Stimulated activated CD8-positive, alpha-beta memory T cell treated with anti-CD3 and anti-CD28 coated beads, Interleukin-15, amount 100 ng/mL, for 1 hour (primary cell): ENCODE measurements around the gene GRAMD1B.

Experiments
- DNase-seq: peaks from one replicate; pipeline ENCODE4 v3.0.0-alpha.2; 2020; ENCODE audit warnings: low read depth

The GRAMD1B gene

DNA sequence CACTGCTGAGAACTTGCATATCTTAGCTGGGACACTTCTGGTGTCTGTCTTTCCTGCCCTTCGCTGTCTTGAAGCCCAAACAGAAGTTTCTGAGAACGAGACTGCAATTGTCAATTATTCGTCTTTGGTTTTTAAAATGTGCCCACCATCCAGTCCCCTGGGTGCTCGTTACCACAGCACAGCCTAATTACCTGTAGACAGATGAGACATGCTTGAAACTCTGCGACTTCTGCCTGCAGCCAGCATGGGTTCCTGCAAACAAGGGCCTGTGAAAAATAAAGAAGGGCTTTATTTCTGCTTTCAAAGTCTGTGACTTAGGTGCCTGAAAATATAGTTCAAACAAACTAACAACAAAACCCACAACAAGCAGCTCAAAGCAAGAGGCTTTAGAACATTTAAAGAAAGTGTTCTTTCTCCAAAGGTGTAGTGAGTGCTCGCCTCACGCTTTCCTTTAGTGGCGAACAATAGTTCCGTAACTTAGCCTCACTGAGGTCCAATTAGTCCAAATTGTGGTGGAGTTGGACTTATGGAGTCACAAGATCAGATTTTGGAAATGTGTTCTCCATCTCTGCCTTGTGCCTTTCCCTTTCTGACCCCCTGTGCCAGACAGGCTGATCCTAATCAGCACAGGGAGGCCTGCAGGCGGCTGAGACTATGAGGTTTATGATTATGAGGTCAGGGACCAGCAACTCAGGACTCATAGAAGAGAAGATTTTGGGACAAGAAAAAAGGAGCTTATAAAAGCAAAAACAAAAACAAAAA, 20.4 kb upstream of the GRAMD1B start:
- DNase-seq = no peak

DNA sequence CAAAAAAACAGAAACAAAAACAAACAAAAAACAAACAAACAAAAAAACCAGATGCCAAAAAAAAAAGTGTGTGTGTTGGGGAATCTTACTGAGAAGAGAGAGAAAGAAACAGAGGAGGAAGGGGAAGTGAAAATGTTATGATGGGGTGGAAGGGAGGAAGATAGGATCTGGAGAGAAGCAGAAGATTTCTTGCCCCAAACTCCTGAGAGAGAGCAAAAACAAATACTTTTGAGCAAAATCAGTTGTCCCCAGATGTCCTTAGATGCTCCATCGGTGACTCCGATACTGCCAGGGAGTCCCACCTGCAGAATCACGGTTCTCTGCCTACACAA, 19.9 kb upstream of the GRAMD1B start:
- no peak for DNase-seq

DNA sequence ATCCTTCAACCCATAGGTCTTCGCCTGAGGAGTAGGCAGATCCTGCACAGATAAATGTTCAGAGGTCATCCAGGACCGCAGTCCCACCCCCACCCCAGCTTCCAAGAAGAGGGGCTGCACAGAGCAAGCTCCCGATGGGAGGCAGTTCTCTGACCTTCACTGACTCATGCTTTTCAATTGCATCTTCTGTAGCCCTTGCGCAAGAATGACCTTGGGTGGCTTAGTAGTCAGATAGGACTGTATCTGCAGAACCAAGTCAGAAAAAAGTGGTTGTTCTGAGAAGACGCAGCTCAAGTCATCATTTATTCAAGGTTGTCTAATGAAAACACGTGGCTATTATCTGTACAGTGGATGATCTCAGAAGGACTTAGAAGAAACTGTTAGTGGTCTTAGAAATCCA, 16.4 kb upstream of the GRAMD1B start:
- DNase-seq = no peak

DNA sequence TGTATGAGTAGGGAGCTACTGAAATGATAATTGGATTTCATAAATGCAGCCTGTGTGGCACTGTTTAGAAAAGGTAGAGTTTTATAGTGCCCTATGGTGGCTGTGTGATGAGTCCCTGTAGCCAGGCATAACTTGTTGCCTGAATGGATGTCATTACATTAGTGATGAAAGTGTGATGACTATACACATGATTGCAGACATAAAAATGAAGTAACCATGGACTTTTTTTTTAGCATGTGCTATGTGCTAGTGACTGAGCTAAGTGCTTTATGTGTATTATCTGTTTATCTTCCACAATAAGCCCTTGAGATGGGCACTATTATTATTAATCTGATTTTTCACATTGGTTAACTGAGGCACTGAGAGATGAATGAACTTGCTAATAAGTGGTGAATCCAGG, 13.5 kb upstream of the GRAMD1B start:
- no peak for DNase-seq

DNA sequence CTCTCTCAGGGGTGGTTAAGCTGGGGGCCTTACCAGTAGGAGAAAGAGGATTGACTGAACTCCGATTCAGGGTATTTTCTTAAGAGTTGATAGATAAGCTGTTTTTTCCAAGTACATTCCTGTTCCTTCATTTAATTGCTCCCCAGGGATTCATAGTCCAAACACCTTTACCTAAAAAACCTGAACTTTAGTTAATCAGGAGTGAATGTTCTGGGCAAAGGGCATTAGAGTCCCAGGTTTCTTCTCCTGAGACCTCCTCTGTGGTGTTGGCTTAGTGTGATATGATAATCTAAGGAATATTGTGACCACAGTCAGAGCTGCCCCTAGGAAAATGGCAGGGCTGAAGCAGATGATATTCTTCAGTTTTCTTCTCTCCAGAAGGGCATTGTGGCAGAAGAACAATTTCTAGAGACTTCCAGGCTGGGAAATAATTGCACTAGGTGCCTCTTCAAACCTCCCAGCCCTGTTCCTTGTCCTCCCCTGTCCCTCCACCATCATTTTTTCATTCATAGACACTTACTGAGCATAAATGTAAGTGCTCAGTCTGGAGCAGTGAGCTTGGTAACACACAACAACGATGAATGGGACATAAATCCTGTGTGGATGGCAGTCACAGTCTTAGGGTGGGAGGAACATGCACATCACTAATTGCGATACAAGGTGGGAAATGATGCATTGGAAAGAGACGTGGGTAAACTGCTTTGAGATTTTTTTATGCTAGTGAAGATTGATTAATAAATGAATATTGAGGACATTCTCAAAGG, 11.5 kb upstream of the GRAMD1B start:
- DNase-seq = no peak

DNA sequence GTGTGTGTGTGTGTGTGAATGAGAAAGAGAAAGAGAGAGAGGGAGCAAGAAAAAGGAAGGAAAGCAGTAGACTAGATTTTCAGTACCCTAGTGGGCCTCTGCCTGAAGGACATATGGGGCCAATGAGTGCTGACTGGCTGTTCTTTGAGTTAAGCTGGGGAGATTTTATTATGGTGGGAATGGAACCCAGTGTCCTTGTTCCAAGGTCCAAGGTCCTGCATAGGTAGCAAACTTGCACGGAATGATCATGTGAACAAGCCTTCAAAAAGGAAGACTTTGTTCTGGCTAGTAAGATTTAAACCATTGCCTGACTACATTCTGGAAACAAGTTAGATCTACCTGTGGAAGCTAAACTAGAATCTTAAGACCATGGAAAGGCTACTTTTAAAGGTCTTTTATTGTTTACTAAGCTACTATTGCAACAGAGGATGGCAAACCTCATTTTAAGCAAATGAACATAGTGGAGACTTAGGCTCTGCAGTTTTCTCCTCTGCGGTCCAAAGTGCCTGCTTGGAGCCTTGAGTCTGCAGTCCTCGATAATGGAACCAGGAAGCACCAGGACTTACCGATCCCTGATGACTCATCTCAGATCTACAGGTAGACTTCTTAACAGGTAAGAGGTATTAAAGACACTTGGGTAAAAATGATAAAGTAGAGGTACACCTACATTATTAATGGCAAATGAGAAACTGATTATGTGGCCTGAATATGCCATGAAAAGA, 10.2 kb upstream of the GRAMD1B start:
- no peak for DNase-seq

DNA sequence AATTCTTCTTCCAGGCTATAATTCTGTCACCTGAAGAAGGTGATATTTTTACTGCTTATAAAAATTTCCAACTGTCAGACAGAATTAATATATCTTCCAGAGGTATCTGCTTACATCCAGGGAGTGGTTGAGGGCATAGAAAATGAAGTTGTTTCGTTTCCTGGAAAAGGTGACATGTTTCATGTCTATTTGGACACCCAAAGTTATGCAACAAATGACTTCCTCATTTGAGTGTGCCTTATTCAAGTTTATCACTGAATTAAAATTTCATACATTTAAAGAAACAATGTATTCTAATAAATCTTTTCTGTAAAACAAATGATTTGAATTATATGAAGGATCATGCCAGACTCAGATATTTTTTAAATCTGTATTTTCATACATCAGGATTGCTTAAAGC, 8.5 kb upstream of the GRAMD1B start:
- no peak for DNase-seq

DNA sequence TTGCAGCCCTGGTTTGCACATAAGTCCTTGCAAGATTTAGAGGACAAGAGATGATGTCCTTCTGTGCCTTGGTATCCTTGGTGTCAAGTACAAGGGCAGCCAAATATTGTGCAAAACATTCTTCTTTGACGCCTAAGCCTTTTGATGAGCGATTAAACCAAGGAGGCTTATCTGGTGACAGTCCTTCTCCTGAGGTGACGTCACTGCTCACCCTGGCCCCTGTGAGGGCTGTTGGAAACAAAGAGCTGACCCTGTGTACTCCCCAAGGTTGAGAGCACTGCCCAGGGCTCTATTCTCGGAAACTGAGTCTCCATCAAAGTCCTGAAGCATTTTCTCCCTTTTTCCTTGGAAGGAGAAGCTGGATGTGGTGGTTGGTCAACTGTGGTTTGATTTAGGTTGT, 4.7 kb upstream of the GRAMD1B start:
- DNase-seq = no peak

DNA sequence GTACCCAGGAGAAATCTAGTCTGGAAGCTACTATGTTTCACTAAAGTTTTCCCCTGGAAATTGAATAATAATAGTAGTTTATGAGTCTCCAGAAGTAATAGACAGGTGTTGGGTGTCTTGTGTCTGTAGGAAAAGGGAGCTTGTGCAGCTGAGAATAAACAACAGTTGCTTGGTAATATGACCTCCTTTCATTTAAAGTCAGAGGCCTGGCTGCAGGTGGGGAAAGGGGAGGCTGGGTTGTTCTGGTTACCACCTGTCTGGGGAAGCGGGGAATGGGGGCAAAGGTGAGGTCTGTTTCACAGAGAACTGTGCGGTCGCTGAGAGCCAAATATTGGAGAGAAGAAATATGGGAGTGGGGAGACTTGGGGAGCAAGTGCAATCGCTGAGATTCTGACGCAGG, 3.3 kb upstream of the GRAMD1B start:
- no peak for DNase-seq

DNA sequence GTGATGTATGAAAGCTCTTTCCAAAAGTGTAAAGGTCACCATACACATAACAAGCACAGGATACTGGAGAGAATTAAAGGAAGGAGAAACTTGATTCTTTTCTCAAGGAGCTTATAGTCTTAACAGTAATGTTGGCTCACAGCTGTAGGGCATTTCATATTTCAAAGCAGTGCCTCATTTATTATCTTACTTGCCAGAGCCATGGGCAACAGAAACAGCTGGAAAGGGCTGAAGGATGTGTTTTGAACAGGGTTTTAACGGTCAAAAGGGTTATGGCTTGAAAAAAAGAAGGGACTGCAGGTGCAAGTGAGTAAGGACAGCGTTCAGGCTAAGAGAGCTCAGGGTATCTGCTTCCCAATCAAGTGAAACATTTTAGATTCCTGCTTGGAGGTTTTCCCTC, 2.7 kb upstream of the GRAMD1B start:
- no peak for DNase-seq

DNA sequence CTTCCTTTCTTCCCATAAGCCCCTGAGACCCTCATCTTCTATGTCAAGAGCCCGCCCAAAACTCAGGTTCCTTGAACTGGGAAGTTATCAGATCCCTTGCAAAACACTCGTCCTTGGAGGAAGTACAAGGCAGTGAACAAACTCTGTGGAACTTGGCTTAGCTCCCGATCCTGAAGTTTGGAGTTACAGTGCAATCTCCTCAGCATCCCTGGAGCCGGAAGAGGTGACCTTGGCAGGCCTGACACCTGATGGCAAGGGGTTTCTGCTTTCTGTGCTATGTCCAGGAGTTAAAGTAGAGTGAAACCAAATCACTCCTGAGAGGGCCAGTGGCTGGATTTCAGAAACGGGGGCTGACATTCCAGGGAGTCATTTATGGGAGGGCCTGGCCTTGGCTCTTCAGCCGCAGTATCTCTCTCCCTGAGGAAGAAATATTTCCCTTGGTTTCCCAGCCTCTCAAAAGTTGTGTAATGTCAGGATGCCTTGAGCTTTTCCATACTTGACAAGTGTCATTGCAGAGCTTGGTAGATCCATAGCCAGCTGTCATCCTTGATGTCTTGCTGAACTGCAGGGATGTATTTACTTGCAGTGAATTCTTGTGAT, 1.9 kb upstream of the GRAMD1B start:
- DNase-seq = no peak

DNA sequence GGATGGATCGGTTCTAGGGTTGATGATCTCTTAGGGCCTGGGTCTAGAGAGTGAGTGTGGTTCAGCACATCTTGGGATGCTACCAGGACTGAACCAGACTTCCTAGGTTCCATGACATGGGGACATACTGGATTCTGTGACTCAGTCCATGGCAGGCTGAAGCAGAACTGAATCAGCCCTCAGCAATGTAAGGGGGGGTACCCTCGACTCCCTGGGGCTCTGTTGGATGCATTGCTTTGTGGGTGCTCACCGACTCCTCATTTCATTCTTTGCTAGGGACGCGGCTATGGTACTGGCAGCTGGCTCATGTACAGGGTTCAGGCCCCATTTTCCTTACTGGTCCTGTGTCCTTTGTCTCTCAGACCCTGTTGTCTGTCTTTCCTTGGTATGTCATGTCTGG, 733 bp upstream of the GRAMD1B start:
- DNase-seq = no peak

DNA sequence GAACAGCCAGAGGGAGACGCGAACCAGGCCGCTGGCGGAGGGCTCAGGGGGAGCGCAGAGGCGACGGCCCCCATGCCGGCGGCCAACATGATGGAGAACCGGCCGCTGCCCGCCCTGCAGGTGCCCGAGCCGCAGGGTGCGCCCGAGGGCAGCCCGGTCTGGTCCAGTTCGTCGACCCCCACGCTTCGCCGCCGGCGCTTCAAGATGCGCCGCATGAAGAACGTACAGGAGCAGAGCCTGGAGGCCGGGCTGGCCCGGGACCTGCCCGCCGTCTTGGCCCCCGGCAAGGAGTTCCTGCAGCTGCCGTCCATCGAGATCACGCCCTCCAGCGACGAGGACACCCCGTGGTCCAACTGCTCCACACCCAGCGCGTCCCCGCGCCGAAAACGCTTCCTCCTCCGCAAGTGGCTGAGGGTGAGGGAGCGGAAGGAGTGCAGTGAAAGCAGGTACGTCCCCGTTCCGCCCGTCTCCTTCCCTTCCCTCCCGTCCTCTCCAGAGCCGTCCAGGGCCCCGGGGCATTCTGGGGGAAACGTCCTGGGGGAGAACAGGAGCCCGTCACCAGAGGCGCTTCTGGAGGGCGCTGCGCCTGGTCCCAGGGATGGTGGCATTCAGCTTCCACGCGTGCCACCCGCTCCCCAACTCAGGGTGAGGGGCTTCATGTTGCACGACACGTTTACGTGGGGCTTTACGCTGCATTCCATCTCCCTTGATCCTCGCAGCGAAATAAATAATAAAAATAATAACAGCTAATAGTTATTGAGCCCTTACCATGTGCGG, 840 bp downstream of the GRAMD1B start:
- peak; percentile 19 for DNase-seq

DNA sequence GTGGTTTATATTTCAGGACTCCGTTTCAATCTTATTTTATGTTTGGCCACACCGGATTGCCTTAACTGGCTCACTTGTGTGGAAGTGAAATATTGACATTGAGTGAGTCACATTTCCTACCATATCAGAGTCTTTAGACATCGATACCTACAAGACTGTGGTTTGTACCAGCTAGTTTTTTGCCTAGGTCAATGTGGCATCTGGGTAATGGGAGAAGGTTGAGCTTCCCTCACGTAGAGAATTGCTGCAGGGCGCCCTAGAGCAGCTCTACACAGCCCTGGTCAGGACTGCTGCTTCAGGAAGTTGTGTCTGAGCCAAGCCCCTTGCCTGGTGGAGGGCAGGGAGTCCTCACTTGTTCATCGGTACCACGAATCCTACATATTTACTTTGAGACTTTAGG, 1.6 kb downstream of the GRAMD1B start:
- no peak for DNase-seq

DNA sequence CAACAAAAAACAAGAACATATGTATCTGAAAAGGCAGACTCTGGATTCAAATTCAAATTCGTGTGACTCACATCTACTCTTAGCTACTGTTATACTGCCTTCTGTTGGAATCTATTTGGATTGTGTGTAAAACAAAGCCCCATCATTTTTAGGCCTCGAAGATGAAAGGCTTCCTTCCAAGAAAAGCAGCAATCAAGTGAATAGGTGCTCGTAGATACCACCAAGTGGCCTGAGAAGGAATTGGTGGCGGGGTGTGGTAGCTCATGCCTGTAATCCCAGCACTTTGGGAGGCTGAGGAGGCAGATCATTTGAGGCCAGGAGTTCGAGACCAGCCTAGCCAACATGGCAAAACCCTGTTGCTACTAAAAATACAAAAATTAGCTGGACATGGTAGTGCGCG, 4.2 kb downstream of the GRAMD1B start:
- DNase-seq = no peak

DNA sequence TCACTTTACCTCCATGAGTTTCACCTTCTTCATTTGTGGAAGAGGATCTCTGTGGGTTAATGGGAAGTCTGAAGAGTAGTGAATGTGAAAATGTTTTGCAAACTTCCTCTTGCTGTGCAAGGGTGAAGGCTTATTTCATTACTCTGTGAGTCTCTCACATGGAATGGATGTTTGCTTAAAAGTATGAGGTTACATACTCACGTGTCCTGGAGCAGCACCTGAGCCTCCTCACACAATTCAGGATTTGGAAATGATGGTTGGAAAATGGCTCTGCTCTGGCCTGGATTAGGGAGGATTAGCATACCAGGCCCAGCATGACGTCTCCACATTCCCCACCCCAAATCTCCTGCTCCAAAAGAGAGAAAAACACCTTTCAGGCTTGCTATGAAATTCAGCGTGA, 4.8 kb downstream of the GRAMD1B start:
- no peak for DNase-seq

DNA sequence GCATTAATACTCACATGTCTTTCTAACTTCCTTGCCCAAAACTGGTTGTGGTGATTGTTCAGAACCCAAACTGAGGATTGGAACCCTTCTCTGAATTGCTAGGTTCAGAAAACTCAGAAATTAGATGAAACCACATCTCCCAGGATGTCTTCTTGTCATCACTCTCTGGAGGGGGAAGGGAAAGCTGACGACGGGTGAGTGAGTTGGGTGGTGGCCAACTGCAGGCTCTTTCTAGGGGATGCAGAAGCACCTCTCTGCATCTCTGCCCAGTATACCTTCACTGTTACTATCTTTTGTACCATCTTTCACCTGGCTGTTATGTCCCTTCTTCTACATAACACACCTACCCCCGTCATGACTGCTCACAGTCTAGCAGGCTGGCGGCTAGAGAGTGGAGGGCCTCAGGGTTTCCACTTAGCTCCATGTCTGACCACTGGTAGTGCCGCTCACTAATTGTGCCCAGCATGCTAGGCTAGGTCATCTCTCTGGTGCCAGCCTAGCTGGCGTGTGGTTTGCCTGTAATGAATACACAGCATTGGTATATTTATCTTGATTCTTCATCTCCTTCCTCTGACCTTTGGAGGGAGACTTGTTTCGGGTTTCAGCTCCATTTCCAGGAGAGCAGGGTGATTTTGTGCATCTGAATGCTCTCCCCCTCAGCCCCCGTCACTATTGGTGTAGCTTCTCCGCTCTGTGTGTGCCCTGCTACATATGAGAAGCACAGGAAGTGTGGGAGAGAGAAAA, 7.3 kb downstream of the GRAMD1B start:
- no peak for DNase-seq

DNA sequence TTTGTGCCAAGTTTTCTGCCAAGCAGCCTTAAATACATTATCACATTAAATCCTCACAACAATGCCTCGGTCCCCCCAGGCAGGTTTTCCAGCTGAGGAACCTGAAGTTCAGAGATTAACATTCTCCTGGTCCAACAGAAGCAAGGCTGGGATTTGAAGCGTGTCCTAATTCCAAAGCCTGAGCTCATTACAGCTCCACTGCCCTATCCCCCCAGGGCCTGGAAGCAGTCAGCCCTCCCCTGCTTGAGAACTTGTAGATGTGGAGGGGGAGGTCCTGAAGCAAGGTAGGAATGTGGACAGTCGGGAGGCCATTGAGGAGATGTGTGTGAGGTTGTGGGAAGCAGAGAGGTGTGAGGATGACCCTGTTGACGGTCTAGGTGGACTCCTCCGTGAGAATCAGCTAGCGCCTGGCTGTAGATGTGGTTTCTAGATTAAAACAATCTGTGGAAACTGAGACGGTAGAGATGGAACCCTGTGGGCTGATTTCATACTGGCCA, 8.1 kb downstream of the GRAMD1B start:
- DNase-seq = no peak

DNA sequence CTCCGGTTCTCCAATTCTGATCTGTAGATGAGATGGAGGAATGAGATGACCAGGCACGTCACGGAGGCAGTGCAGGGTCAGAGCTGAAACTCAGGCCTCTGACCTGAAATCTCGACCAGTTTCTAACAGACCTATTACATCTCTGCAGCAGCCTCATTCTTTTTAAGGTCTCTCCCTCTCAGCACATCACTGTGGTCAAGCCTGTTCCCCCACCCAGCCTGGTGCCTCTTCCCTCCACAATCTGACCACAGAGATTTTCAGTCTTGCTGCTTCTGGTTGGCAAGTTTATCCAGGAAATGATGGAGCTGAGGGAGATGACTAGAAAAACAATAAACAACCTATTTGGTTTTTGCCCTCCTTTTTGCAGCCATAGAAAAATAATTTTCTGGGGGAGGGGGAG, 9.5 kb downstream of the GRAMD1B start:
- no peak for DNase-seq

DNA sequence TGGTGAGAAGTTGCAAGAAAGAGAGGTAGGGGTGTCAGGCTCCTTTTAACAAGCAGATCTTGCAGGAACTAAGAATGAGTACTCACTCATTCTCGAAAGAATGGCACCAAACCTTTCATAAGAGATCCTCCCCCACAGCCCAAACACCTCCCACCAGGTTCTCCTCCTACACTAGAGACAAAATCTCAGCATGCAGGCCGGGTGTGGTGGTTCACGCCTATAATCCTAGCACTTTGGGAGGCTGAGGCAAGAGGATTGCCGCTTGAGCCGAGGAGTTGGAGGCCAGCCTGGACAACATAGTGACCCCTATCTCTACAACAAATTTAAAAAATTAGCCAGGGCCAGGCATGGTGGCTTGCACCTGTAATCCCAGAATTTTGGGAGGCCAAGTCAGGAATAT, 11.1 kb downstream of the GRAMD1B start:
- DNase-seq = no peak
